PC-3 (cell line): ENCODE results near the gene PKDCC. TPM values are rescaled to one million over a fixed set of nuclear protein-coding genes. Genes with fewer than 3 reads are reported as not detected.

Source experiments
- ATAC-seq: fragments of 200-7000 bp; cut with Tn5 transposase; 2 replicates; pipeline ENCODE4 v1.9.1; 2020; ENCODE audit warnings: mild to moderate bottlenecking, moderate library complexity
- BruUV-seq: library from RNA; stranded (reverse); fragments of 400-500 nt; replicated peaks from 2 replicates; lab custom pipeline; 2021; lab: Mats Ljungman, UMichigan
- CTCF ChIA-PET: fragments of 300-600 bp; sonication (Branson Sonifier 250); formaldehyde crosslinking; loops from one replicate; lab custom pipeline; 2022; ENCODE audit warnings: antibody characterized with exemption; lab: Charles Lee
- POLR2A ChIA-PET: fragments of 300-600 bp; sonication (Branson Sonifier 250); formaldehyde crosslinking; loops from one replicate; lab custom pipeline; 2022; ENCODE audit warnings: antibody characterized with exemption; ENCODE audit not compliant: unreplicated experiment; lab: Charles Lee
- DNase-seq: peaks from one replicate; pipeline ENCODE4 v3.0.0-alpha.2; 2015
- H2AFZ ChIP-seq: fragments of 300-600 bp; sonication (generic); 2 replicates; pipeline ENCODE4 v1.6.0; 2016; ENCODE audit warnings: antibody characterized with exemption, low read length
- H3F3A ChIP-seq: fragments of 300-600 bp; sonication (generic); one replicate; pipeline ENCODE4 v1.6.0; 2017; ENCODE audit warnings: antibody characterized with exemption, low read length, control low read depth, mild to moderate bottlenecking; ENCODE audit not compliant: unreplicated experiment
- H3K27ac ChIP-seq: fragments of 300-600 bp; sonication (generic); 2 replicates; pipeline ENCODE4 v1.5.1; 2016; ENCODE audit warnings: mild to moderate bottlenecking, low read length
- H3K27me3 ChIP-seq: fragments of 300-600 bp; sonication (generic); 2 replicates; pipeline ENCODE4 v1.6.1; 2016; ENCODE audit warnings: low read length, mixed read lengths
- H3K36me3 ChIP-seq: fragments of 300-600 bp; sonication (generic); 2 replicates; pipeline ENCODE4 v1.6.1; 2016; ENCODE audit warnings: low read depth, mixed run types, low read length, mixed read lengths
- H3K4me1 ChIP-seq: fragments of 300-600 bp; sonication (generic); 2 replicates; pipeline ENCODE4 v1.5.1; 2016; ENCODE audit warnings: low read length; ENCODE audit not compliant: insufficient read depth
- H3K4me2 ChIP-seq: fragments of 300-600 bp; sonication (generic); 2 replicates; pipeline ENCODE4 v1.6.0; 2016; ENCODE audit warnings: low read length
- H3K4me3 ChIP-seq: fragments of 300-600 bp; sonication (generic); 2 replicates; pipeline ENCODE4 v1.5.1; 2016; ENCODE audit warnings: mild to moderate bottlenecking, low read length, mixed read lengths
- H3K79me2 ChIP-seq: fragments of 300-600 bp; sonication (generic); 2 replicates; pipeline ENCODE4 v1.6.1; 2017; ENCODE audit warnings: low read length, mixed read lengths
- H3K9ac ChIP-seq: fragments of 300-600 bp; sonication (generic); 2 replicates; pipeline ENCODE4 v1.6.0; 2016; ENCODE audit warnings: mild to moderate bottlenecking, low read length
- H3K9me2 ChIP-seq: fragments of 300-600 bp; sonication (generic); replicated peaks from 2 replicates; pipeline ENCODE4 v1.6.1; 2016; ENCODE audit warnings: mixed run types, low read length, mixed read lengths
- H3K9me3 ChIP-seq: fragments of 300-600 bp; sonication (generic); 2 replicates; pipeline ENCODE4 v1.6.1; 2016; ENCODE audit warnings: low read length, mixed read lengths
- H4K20me1 ChIP-seq: fragments of 300-600 bp; sonication (generic); 2 replicates; pipeline ENCODE4 v1.6.1; 2016; ENCODE audit warnings: low read length, mixed read lengths
- EZH2 ChIP-seq: fragments of 300-600 bp; sonication (generic); IDR thresholded peaks from one replicate; pipeline ENCODE4 v1.6.1; 2017; ENCODE audit warnings: antibody characterized with exemption, mild to moderate bottlenecking, low read length; ENCODE audit not compliant: unreplicated experiment
- EZH2phosphoT487 ChIP-seq: fragments of 300-600 bp; sonication (generic); IDR thresholded peaks from 2 replicates; pipeline ENCODE4 v1.6.1; 2018; ENCODE audit warnings: mild to moderate bottlenecking, antibody characterized with exemption, low read length, borderline replicate concordance
- intact Hi-C: fragments of 100-400 bp; cut with micrococcal nuclease; formaldehyde crosslinking; loops from 2 replicates; pipeline ENCODE4 v1.9.0; 2023
- total RNA-seq: library from RNA; depleted of rRNA; stranded (reverse); fragments of >200 nt; gene quantifications from 2 replicates; pipeline ENCODE4 v1.2.3, GENCODE V29; 2014
- TF ChIP-seq, protein P1 (sequence below): fragments of 300-600 bp; sonication (generic); conservative IDR thresholded peaks from 2 replicates; pipeline ENCODE4 v1.5.1; 2017; ENCODE audit warnings: antibody characterized with exemption, low read depth, mild to moderate bottlenecking, low read length

The PKDCC gene
- total RNA-seq, 1 experiment from 2014 or later: 2.1 TPM

GRCh38 chr2:42060718-42061619 lies 13.1 kb downstream of the PKDCC start:
- DNase-seq: no peak
- Histone ChIP-seq H3K36me3 (no peaks in the 10 kb centered on the region), H3F3A (no peaks in the 10 kb centered on the region), H3K4me3 (no peak overlapping the region), H3K4me1 (peaks cover 10% of the 10 kb centered on the region), H2AFZ (no peak overlapping the region), H3K27ac (no peak overlapping the region), H4K20me1 (no peaks in the 10 kb centered on the region), H3K9me2 (no peaks in the 10 kb centered on the region), H3K4me2 (no peak overlapping the region), H3K9ac (no peak overlapping the region), H3K27me3 (no peaks in the 10 kb centered on the region), H3K79me2 (no peaks in the 10 kb centered on the region), H3K9me3 (no peaks in the 10 kb centered on the region)
- ChIA-PET POLR2A (no interaction called here), CTCF (no interaction called here)
- no TSS peak for BruUV-seq
- ATAC-seq: no peak
- TF ChIP-seq, protein P1, sequence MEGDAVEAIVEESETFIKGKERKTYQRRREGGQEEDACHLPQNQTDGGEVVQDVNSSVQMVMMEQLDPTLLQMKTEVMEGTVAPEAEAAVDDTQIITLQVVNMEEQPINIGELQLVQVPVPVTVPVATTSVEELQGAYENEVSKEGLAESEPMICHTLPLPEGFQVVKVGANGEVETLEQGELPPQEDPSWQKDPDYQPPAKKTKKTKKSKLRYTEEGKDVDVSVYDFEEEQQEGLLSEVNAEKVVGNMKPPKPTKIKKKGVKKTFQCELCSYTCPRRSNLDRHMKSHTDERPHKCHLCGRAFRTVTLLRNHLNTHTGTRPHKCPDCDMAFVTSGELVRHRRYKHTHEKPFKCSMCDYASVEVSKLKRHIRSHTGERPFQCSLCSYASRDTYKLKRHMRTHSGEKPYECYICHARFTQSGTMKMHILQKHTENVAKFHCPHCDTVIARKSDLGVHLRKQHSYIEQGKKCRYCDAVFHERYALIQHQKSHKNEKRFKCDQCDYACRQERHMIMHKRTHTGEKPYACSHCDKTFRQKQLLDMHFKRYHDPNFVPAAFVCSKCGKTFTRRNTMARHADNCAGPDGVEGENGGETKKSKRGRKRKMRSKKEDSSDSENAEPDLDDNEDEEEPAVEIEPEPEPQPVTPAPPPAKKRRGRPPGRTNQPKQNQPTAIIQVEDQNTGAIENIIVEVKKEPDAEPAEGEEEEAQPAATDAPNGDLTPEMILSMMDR: no peak
- TF ChIP-seq EZH2phosphoT487 (no peak), EZH2 (no peak)
- intact Hi-C loops: no loop called here

- intact Hi-C loops: no loop called here
- no peak for ATAC-seq
These were observed 14.0 kb downstream of the PKDCC start for GRCh38 chr2:42061839-42062238.

More at GRCh38 chr2:42061839-42062238, 14.0 kb downstream of the PKDCC start:
- ChIA-PET POLR2A (no interaction called here), CTCF (interaction anchor here (0.8 kb wide), 1 partner anchor 192 kb away, joined by 3 read pairs; no protein-coding TSS in a partner anchor)
- no peak overlapping the region for H3K4me3 ChIP-seq
- H2AFZ ChIP-seq: no peak overlapping the region
- TF ChIP-seq EZH2 (no peak), EZH2phosphoT487 (no peak)
- TF ChIP-seq, protein P1: no peak
- no peaks in the 10 kb centered on the region for H4K20me1 ChIP-seq
- no peak overlapping the region for H3K4me2 ChIP-seq
- H3F3A ChIP-seq: no peaks in the 10 kb centered on the region
- no peak overlapping the region for H3K9ac ChIP-seq
- H3K4me1 ChIP-seq: 0 out of 2 replicates have a peak, but pooled peaks cover under 1% of the 10 kb centered on the region
- H3K9me2 ChIP-seq: no peaks in the 10 kb centered on the region
- BruUV-seq: no TSS peak
- no peak for DNase-seq
- H3K27ac ChIP-seq: no peak overlapping the region
- no peaks in the 10 kb centered on the region for H3K9me3 ChIP-seq
- H3K36me3 ChIP-seq: no peaks in the 10 kb centered on the region
- no peaks in the 10 kb centered on the region for H3K79me2 ChIP-seq
- no peaks in the 10 kb centered on the region for H3K27me3 ChIP-seq
